Activated B cell treated with CpG ODN at 0.5 μM for 24 hours (primary cell): ENCODE measurements around the gene TMEM132D. TPM values are rescaled to one million over a fixed set of nuclear protein-coding genes. Genes with fewer than 3 reads are reported as not detected.

Source experiments
- ATAC-seq: fragments of 200-7000 bp; cut with Tn5 transposase; one replicate; pipeline ENCODE4 v1.10.0; 2021; ENCODE audit warnings: low read depth, mild to moderate bottlenecking, moderate library complexity
- CTCF ChIA-PET: fragments of 350-600 bp; sonication (Branson Sonifier 250); formaldehyde crosslinking; loops from one replicate; lab custom pipeline; 2021; ENCODE audit warnings: antibody characterized with exemption; lab: Charles Lee
- POLR2A ChIA-PET: fragments of 350-600 bp; sonication (Branson Sonifier 250); formaldehyde crosslinking; loops from one replicate; lab custom pipeline; 2021; ENCODE audit warnings: antibody characterized with exemption; lab: Charles Lee
- DNase-seq: peaks from one replicate; pipeline ENCODE4 v3.0.0; 2022
- H3K27ac Mint-ChIP-seq: one replicate; pipeline ENCODE4 v1.8.0; 2020; ENCODE audit warnings: mixed read lengths
- H3K27me3 Mint-ChIP-seq: one replicate; pipeline ENCODE4 v1.8.0; 2021; ENCODE audit warnings: mixed read lengths
- H3K36me3 Mint-ChIP-seq: one replicate; pipeline ENCODE4 v1.8.0; 2021; ENCODE audit warnings: low read depth, mixed read lengths
- H3K4me1 Mint-ChIP-seq: one replicate; pipeline ENCODE4 v1.8.0; 2021; ENCODE audit warnings: mixed read lengths
- H3K4me3 Mint-ChIP-seq: one replicate; pipeline ENCODE4 v1.8.0; 2020; ENCODE audit warnings: mild to moderate bottlenecking, mixed read lengths
- H3K9me3 Mint-ChIP-seq: one replicate; pipeline ENCODE4 v1.8.0; 2020; ENCODE audit warnings: mixed read lengths
- CTCF ChIP-seq: fragments of 200-600 bp; IDR thresholded peaks from one replicate; pipeline ENCODE4 v1.8.0; 2022; ENCODE audit warnings: antibody characterized with exemption, mild to moderate bottlenecking
- intact Hi-C: fragments of 100-400 bp; cut with micrococcal nuclease; formaldehyde crosslinking; loops from one replicate; pipeline ENCODE4 v1.15.1; 2024
- total RNA-seq: library from RNA; stranded (reverse); gene quantifications from 2 replicates; pipeline ENCODE4 v1.2.3, GENCODE V29; 2022

TMEM132D gene
- total RNA-seq, 1 donor from 2014 or later = not detected

- H3K27ac Mint-ChIP-seq = no peak overlapping the region
- ATAC-seq = no peak
- H3K4me3 Mint-ChIP-seq = no peak overlapping the region
- ChIA-PET POLR2A (no interaction called here), CTCF (no interaction called here)
- no peaks in the 10 kb centered on the region for H3K27me3 Mint-ChIP-seq
- no peaks in the 10 kb centered on the region for H3K4me1 Mint-ChIP-seq
- no peak for DNase-seq
- H3K9me3 Mint-ChIP-seq = peaks cover 21% of the 10 kb centered on the region
- H3K36me3 Mint-ChIP-seq = peaks cover 2% of the 10 kb centered on the region
- intact Hi-C loops = no loop called here
- TF ChIP-seq CTCF = no peak
Observed at GRCh38 chr12:129706716-129707115, 197.1 kb downstream of the TMEM132D start.

- DNase-seq (no peak), ATAC-seq (no peak)
- POLR2A ChIA-PET = no interaction called here
- Mint-ChIP-seq H3K36me3 (peaks cover 2% of the 10 kb centered on the region), H3K4me3 (no peak overlapping the region), H3K9me3 (peaks cover 19% of the 10 kb centered on the region), H3K27ac (no peak overlapping the region), H3K27me3 (no peaks in the 10 kb centered on the region), H3K4me1 (no peaks in the 10 kb centered on the region)
- TF ChIP-seq CTCF = no peak
- intact Hi-C loops = no loop called here
- CTCF ChIA-PET = no interaction called here
Observed at GRCh38 chr12:129704232-129704830, 199.5 kb downstream of the TMEM132D start.

GRCh38 chr12:129701631-129702101, 202.2 kb downstream of the TMEM132D start:
- H3K36me3 Mint-ChIP-seq = no peaks in the 10 kb centered on the region
- ChIA-PET CTCF (no interaction called here), POLR2A (no interaction called here)
- H3K27me3 Mint-ChIP-seq = no peaks in the 10 kb centered on the region
- DNase-seq (no peak), ATAC-seq (no peak)
- H3K4me3 Mint-ChIP-seq = no peak overlapping the region
- no peaks in the 10 kb centered on the region for H3K4me1 Mint-ChIP-seq
- H3K9me3 Mint-ChIP-seq = peaks cover 15% of the 10 kb centered on the region
- intact Hi-C loops = no loop called here
- H3K27ac Mint-ChIP-seq = no peak overlapping the region
- TF ChIP-seq CTCF = no peak

GRCh38 chr12:129700036-129700435, 203.8 kb downstream of the TMEM132D start:
- H3K27ac Mint-ChIP-seq = no peak overlapping the region
- intact Hi-C loops = no loop called here
- no peak for DNase-seq
- H3K36me3 Mint-ChIP-seq = no peaks in the 10 kb centered on the region
- TF ChIP-seq CTCF = no peak
- H3K4me3 Mint-ChIP-seq = no peak overlapping the region
- peaks cover 9% of the 10 kb centered on the region for H3K9me3 Mint-ChIP-seq
- ChIA-PET POLR2A (no interaction called here), CTCF (no interaction called here)
- ATAC-seq = no peak
- no peaks in the 10 kb centered on the region for H3K27me3 Mint-ChIP-seq
- no peaks in the 10 kb centered on the region for H3K4me1 Mint-ChIP-seq

- Mint-ChIP-seq H3K4me3 (no peak overlapping the region), H3K4me1 (no peaks in the 10 kb centered on the region), H3K27ac (no peak overlapping the region), H3K36me3 (no peaks in the 10 kb centered on the region), H3K27me3 (no peaks in the 10 kb centered on the region), H3K9me3 (peaks cover 4% of the 10 kb centered on the region)
- DNase-seq = no peak
- intact Hi-C loops = no loop called here
- no peak for ATAC-seq
- CTCF ChIA-PET = no interaction called here
- TF ChIP-seq CTCF = no peak
- POLR2A ChIA-PET = no interaction called here
Observed at GRCh38 chr12:129696926-129697325, 206.9 kb downstream of the TMEM132D start.
